GM21619 (cell line): ENCODE data around the gene HTR1E.
A peak's percentile ranks its signal among the peaks of the same experiment; 100 is the strongest.
"Not testable (repeated sequence)": the region's sequence is repeated elsewhere in the genome, so short reads cannot be mapped to it uniquely, and the experiment has no call there.

ENCODE experiments used
- ATAC-seq: cut with Tn5 transposase; IDR thresholded peaks from one replicate; pipeline ENCODE4 v1.9.1; 2021; ENCODE audit not compliant: unreplicated experiment

The HTR1E gene

DNA sequence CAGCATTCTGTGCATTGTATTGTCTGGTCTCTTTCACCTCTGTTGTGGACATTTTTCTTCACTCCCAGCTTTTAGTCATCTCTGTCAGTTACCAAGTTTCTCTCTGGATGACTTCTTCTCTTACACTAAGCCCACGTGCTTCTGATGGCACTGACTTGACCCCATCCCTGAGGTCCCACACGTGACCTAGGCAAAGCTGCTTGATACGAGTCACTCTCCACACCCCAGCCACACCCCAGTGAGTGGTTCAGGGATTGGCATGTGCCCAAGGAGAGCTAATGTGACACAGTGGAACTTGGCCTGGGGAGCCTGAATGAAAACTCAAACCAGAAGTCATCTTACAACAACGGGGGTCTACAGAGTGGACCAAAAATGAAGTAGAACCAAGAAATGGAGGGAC, 32.2 kb downstream of the HTR1E start:
- no peak for ATAC-seq

DNA sequence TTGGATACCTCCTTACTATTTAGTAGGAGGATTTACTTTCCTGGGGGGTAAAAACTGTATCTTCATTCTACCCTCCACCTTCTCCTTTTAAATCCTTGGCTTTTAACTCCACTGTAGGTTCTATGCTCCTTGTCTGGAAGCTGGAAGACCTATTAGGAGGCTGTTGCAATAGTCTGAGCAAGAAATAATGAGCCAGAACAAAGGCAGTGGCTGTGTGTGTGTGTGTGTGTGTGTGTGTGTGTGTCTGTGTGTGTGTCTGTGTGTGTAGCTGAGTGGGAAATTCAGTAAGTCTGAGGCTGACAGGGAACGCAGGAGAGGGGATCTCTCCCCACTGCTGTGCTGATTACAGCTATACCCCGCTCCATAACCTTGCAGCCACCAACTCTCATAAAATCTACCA, 35.8 kb downstream of the HTR1E start:
- ATAC-seq, result no peak

DNA sequence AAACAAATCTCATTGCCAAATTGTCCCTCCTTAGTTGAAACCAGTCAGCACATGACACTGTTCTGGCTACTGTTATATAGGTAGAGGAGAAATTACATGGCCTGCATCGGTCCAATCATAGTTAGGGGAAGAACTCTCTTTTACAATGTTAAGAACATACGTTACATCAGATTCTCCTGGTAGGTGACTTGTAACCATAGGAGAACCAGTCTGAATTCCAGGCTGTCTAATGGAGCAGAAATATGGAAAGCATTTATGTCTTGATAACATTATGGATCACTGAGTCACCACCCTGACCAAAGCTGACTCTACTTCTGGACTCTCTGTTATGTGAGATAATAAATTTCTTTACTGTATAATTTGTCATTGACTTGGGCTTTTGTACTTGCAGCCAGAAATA, 40.9 kb downstream of the HTR1E start:
- ATAC-seq, result no peak

DNA sequence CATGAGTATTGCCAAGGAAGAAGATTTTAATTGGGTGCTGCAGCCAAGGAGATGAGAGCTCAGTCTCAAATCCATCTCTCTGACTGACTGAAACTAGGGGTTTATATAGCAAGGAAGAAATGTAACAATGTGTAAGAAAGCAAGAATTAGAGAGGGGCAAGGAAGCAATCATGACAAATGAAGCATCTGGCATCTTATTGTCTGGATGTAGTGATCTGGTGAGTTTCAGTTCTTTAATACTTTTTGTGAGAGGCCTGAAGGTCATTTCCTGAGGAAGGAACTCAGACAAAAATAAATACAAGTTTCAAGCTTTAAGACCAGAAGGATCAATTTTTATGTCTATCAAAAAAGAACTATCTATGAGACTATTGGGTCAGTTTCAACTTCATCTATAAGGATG, 64.2 kb downstream of the HTR1E start:
- ATAC-seq, result no peak

DNA sequence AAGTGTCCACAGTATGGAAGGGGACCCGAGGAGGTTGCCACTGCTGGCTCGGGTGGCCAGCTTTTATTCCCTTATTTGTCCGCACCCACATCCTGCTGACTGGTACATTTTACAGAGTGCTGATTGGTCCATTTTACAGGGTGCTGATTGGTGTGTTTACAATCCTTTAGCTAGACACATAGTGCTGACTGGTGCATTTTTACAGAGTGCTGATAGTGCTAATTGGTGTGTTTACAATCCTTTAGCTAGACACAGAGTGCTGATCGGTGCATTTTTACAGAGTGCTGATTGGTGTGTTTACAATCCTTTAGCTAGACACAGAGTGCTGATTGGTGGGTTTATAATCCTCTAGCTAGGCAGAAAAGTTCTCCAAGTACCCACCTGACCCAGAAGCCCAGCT, 65.1 kb downstream of the HTR1E start:
- ATAC-seq, result not testable (repeated sequence)

DNA sequence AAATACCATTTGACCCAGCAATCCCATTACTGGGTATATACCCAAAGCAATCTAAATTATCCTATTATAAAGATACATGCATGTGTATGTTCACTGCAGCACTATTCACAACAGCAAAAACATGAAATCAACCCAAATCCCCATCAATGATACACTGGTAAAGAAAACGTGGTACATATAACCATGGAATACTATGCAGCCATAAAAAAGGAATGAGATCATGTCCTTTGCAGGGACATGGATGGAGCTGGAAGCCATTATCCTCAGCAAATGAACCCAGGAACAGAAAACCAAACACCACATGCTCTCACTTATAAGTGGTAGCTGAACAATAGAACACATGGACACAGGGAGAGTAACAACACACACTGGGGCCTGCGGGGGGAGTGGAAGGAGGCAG, 69.2 kb downstream of the HTR1E start:
- ATAC-seq, result not testable (repeated sequence)

DNA sequence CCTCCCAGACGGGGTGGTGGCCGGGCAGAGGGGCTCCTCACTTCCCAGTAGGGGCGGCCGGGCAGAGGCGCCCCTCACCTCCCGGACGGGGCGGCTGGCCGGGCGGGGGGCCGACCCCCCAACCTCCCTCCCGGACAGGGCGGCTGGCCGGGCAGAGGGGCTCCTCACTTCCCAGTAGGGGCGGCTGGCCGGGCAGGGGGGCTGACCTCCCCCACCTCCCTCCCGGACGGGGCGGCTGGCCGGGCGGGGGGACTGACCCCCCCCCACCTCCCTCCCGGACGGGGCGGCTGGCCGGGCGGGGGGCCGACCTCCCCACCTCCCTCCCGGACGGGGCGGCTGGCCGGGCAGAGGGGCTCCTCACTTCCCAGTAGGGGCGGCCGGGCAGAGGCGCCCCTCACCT, 72.3 kb downstream of the HTR1E start:
- ATAC-seq, result not testable (repeated sequence)

DNA sequence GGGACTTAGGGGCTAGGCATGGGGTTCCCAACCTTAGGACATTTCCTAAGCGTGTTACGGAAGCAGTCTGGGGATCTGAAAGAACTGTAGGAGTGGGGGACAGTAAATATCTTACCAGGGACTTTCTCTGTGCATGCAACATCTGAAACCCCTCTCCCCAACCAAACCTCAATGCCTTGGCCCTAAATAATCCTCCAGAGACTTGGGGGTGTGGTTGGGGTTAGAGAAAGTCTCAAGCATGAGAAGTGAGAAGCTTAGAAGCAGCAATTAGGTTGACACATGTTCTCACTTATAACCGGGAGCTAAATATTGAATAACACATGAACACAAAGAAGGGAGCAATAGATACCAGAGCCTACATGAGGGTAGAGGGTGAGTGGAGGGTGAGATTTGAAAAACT, 74.7 kb downstream of the HTR1E start:
- no peak for ATAC-seq

DNA sequence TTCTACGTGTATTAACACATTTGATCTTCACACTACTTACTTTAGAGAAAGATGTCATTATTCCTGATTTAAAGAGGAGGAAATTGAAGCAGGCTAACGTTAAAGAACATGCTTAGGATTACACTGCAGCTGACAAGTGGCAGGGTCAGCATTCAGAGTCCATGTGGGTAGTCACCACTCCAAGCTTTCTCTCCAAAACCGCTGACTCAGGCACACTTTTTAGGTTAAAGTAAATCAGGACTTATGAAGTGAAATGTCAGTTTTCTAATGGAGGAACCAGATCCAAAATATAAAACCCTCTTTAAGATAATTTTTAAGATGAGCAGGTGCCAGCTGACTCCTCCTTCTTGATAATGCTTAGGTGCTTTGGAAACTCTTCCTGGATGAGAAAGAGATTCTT, 75.4 kb downstream of the HTR1E start:
- ATAC-seq, result no peak

DNA sequence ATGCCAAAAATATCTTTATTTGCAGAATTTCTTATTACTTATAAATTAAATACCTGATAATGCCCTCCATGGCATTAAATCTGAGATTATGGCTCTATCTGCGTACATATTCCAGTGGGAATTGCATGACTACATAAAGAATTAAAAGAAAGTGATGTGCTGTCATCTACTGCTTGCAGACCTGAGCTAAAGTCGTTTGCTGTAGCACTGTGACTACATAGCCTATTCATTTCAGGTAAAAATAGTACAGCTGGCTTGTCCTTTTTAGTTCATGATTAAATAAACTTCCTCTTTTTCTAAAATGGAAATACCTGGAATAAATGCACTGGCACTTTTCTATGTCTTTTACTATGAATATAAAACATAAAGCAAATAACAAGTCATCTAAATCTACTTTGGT, 79.4 kb downstream of the HTR1E start:
- ATAC-seq, result no peak

DNA sequence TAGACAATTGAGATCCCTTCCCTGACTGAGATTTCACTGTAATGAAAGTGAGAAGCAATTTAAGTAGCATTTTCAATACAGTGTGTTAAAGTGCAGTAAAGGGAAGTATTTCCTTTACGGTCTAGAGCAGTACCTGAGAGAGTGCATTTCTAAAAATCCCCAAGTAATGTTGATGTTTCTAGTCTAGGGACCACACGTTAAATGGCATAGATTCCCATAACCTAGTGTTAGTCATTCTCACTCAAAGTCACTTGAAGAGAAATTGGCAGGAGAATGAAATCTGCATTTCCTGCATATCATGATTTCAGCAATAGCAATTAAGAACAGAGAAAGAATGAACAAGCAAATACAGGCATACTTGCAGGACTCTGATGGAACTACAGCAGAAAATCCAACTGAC, 89.7 kb downstream of the HTR1E start:
- no peak for ATAC-seq

DNA sequence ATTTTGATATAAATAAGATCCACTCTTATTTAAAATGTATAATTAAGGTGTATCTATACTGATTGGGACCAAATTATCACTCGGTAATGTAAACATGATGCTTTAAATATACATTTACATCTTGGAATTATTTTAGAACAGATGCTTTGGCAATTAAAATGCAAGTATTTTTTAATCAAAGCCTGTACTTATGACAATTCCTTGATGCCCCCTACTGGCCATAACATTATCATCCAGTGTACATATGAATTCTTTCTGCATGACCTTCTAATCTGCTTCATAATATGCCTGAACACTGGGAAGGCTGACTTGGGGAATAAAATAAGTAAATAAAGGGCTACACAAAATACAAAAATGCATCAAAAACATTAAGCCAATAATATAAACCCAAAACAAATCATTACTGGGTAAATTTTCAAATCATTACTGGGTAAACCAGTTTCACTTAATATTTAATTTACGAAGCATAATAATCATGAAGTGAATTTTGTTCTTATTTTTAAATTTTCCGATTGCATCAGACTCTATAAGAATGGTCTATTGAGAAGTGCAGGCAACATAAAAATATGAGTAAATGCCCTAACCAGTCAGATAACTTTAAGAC, 92.5 kb downstream of the HTR1E start:
- no peak for ATAC-seq

DNA sequence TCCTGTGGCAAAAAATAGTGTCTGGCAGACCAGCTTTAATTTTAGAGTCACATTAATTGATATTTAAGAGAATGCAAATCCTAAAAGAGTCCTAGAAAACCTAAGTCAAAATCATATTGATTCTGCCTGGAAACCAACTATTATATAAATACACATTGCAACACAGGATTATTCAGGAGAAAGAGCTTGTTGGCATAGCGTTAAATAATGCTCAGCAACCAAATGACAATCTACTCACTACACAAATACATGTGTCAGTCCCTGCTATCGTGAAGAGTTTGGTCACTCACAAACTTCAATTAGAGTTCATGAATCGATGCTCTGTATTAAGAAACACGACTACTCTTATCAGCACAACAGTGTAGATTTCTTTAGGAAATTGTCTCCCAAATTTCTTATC, 103.4 kb downstream of the HTR1E start:
- ATAC-seq, result no peak

DNA sequence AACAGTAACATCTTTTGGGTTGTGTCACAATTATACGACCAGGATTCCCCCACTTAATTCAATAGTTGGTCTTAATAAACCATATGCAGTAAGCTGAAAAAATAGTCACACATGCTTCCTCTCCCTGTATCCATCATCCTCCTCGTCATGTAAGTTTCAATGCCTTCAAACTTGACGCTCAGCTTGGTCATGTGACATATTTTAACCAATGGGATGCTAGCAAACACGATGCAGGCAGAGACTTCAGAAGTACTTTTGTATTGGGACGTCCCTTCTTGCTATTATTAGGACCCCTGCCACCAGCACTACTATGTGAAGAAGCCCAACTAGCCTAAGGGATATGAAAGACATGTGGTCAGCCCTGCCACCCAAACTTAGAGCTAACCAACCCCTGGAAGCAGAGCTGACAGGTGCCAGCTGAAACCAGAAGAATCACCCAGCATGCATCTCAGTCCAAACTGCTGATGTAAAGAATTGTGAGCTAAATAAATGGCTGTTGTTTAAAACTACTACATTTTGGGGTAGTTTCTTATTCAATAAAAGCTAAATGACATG, 108.3 kb downstream of the HTR1E start:
- no peak for ATAC-seq

DNA sequence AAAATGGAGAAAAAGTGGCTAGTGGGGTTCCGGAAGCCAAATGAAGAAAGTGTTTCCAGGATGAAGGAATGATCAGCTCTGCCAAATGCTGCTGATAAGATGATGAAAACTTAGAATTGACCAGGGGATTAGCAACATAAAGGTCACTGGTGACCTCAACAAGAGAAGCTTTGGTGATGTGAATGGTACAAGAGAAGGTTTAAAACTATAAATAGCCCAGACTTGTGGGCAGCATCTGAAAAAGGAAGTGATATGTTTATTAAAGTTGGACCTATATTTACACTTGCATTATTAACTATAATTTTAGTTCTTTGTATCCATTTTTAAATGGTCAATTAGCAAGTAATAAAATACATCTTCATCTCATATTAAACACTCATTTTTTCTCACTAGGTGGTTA, 112.5 kb downstream of the HTR1E start:
- no peak for ATAC-seq

DNA sequence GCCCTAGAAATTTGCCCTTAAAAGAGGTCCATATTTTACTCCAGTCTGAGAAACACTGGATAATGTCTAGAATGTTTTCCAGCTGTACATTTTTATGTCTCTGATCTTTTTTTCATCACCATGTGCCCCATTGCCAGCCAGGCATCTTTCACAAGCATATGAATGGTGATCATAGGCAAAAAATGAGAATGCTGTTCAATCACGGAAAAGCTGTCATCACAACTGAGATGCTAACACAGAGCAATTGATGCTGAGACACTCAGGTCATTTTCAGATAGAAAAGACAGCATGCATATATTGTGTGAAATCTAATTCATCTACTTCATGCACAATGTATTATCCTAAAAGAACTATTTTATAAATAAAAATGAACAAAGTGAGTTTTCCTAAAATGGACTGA, 116.0 kb downstream of the HTR1E start:
- no peak for ATAC-seq

DNA sequence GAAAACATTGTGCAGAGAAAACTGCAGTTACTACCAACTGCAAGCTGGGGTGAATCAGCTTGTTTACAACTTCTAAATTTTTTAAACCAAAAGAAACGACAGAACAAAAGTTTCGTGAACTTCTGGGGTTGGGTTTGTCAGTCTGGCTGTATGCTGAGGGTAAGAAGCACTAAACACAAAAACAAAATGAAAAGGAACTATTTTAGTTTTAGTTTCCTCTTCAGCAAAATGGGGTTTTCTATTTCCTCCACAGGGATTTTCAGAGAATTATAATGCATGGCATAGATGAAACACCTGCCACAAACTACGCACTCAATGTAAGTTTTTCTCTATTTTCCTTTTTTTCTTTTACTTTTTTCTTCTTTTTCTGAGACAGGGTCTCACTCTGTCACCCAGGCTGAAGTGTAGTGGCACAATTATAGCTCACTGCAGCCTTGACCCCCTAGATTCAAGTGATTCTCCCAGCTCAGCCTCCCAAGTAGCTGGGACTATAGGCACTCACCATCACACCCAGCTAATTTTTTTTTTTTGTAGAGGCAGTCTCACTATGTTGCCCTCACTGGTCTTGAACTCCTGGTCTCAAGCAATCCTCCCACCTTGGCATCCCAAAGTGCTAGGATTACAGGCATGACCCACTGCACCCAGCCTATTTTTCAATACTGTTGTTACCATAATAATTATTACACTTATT, 117.0 kb downstream of the HTR1E start:
- peak; percentile 69 for ATAC-seq

DNA sequence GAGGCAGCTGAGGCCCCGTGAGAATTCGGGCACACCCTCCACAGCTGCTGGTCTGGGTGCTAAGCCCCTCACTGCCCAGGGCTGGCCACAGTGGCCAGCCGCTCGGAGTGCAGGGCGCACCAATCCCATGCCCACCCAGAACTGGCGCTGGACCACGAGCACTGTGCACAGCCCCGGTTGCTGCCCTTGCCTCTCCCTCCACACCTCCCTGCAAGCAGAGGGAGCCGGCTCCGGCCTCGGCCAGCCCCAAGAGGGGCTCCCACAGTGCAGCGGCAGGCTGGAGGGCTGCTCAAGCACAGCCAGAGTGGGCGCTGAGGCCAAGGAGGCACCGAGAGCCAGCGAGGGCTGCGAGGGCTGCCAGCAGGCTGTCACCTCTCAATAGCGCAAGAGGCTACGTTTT, 122.6 kb downstream of the HTR1E start:
- ATAC-seq, result no peak

DNA sequence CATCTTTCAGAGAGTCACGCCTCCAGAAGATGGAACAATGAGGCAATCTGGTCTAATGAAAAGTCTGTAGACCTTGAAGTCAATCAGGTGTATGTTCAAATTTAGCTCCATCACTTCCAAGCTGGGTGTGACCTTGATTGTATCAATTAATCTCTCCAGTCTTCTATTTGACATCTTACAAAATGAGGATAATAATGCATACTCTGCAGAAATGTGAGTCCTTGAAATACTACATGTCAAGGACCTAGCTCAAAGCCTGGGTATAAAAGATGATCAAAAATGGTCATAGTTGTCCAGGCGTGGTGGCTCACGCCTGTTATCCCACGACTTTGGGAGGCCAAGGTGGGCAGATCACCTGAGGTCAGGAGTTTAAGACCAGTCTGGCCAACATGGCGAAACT, 127.8 kb downstream of the HTR1E start:
- no peak for ATAC-seq
